ENCODE measurements around the gene TNFRSF12A. TPM values are rescaled to one million over a fixed set of nuclear protein-coding genes. Genes with fewer than 3 reads are reported as not detected.

TNFRSF12A gene
- total RNA-seq, 2 donors from 2014 or later, result 24.3 to 72.4 TPM

GRCh38 chr16:3022684-3023414 lies 2.7 kb downstream of the TNFRSF12A start:
- intact Hi-C loops (cut with DNase I), result no loop called here
- peak in 1 of 2 donors; percentile 1 for ATAC-seq
- no peak for DNase-seq

- ATAC-seq (peak; percentile 0 to 6), DNase-seq (peak; percentile 64)
- intact Hi-C loops (cut with DNase I), result no loop called here
These were observed 3.2 kb downstream of the TNFRSF12A start for GRCh38 chr16:3023415-3023668.

GRCh38 chr16:3023669-3024478 lies 3.7 kb downstream of the TNFRSF12A start, which contains the start of the genes HCFC1R1 and THOC6:
Gene HCFC1R1 (minus strand): TSS chr16:3023942. CDS start chr16:3023941, 1 bp downstream.
Gene THOC6 (plus strand): TSS chr16:3024035. CDS start chr16:3024327, 292 bp downstream.
- peak; percentile 98 for DNase-seq
- peak; percentile 62 to 81 for ATAC-seq
- intact Hi-C loops (cut with DNase I), result no loop called here

GRCh38 chr16:3025032-3026002 lies 5.1 kb downstream of the TNFRSF12A start:
- intact Hi-C loops (cut with DNase I), result loop anchor here in 1 of 2 donors (5.0 kb wide), 1 partner anchor 107 kb away; no protein-coding TSS in a partner anchor
- ATAC-seq (no peak), DNase-seq (no peak)

GRCh38 chr16:3026003-3026378 lies 5.8 kb downstream of the TNFRSF12A start:
- intact Hi-C loops (cut with DNase I), result loop anchor here in 1 of 2 donors (5.0 kb wide), 1 partner anchor 106 kb away; no protein-coding TSS in a partner anchor

GRCh38 chr16:3026609-3027488 lies 6.7 kb downstream of the TNFRSF12A start:
- ATAC-seq, result no peak
- no peak for DNase-seq
- intact Hi-C loops (cut with DNase I), result loop anchor here in 1 of 2 donors (5.0 kb wide), 1 partner anchor 105 kb away; no protein-coding TSS in a partner anchor

More at GRCh38 chr16:3026003-3026378, 5.8 kb downstream of the TNFRSF12A start:
- ATAC-seq (no peak), DNase-seq (no peak)

GRCh38 chr16:3027489-3027795 lies 7.3 kb downstream of the TNFRSF12A start:
- ATAC-seq (no peak), DNase-seq (no peak)
- intact Hi-C loops (cut with DNase I), result loop anchor here in 1 of 2 donors (5.0 kb wide), 1 partner anchor 105 kb away; no protein-coding TSS in a partner anchor

GRCh38 chr16:3027983-3028715 lies 8.0 kb downstream of the TNFRSF12A start:
- ATAC-seq, result peak; percentile 26 to 27
- DNase-seq, result peak; percentile 80
- intact Hi-C loops (cut with DNase I), result loop anchor here in 1 of 2 donors (5.0 kb wide), 1 partner anchor 104 kb away; no protein-coding TSS in a partner anchor

- no peak for ATAC-seq
- intact Hi-C loops (cut with DNase I), result loop anchor here in 1 of 2 donors (5.0 kb wide), 1 partner anchor 103 kb away; no protein-coding TSS in a partner anchor
- DNase-seq, result no peak
These were observed 8.7 kb downstream of the TNFRSF12A start for GRCh38 chr16:3028716-3029319.

- DNase-seq, result no peak
- intact Hi-C loops (cut with DNase I), result loop anchor here in 1 of 2 donors (5.0 kb wide), 1 partner anchor 103 kb away; no protein-coding TSS in a partner anchor
- peak in 1 of 2 donors; percentile 28 for ATAC-seq
These were observed 9.5 kb downstream of the TNFRSF12A start for GRCh38 chr16:3029491-3030221.

- DNase-seq, result no peak
- ATAC-seq, result no peak
- intact Hi-C loops (cut with DNase I), result no loop called here
These were observed 10.3 kb downstream of the TNFRSF12A start for GRCh38 chr16:3030222-3031212.

GRCh38 chr16:3032624-3033023 lies 12.5 kb downstream of the TNFRSF12A start:
- no peak for DNase-seq
- ATAC-seq, result no peak
- intact Hi-C loops (cut with DNase I), result no loop called here

GRCh38 chr16:3035289-3035971 lies 15.3 kb downstream of the TNFRSF12A start:
- intact Hi-C loops (cut with DNase I), result no loop called here
- DNase-seq, result no peak

GRCh38 chr16:3035972-3036725 lies 16.0 kb downstream of the TNFRSF12A start:
- no peak for DNase-seq
- intact Hi-C loops (cut with DNase I), result no loop called here
- ATAC-seq, result no peak

More at GRCh38 chr16:3035289-3035971, 15.3 kb downstream of the TNFRSF12A start:
- no peak for ATAC-seq
